Stomach (tissue), 9 donors: ENCODE data around the gene PGD. TPM values are rescaled to one million over a fixed set of nuclear protein-coding genes. Genes with fewer than 3 reads are reported as not detected.

Experiments
- DNase-seq, 2 donors: peaks; one replicate each; pipeline versions ENCODE4 v3.0.0 to v3.0.0-alpha.2; 2013 to 2019
- H3K27ac ChIP-seq, 5 donors: fragments of 200-600 bp in 4 of 5; sonication (generic) in 4 of 5; one replicate each; pipeline ENCODE4 v1.5.1; 2013 to 2019; ENCODE audit warnings: mild to moderate bottlenecking in 1 of 5, moderate library complexity in 1 of 5
- H3K27me3 ChIP-seq, 3 donors: fragments of 200-600 bp; sonication (generic); one replicate each; pipeline ENCODE4 v1.5.1; 2017 to 2019; ENCODE audit warnings: mixed run types in 1 of 3
- H3K36me3 ChIP-seq, 4 donors: fragments of 200-600 bp; sonication (generic); 1 replicate in 3 of 4; 2 replicates in 1 of 4; pipeline ENCODE4 v1.5.1; 2016 to 2019
- H3K4me1 ChIP-seq, 4 donors: fragments of 200-600 bp; sonication (generic); one replicate each; pipeline ENCODE4 v1.5.1; 2016 to 2019
- H3K4me3 ChIP-seq, 4 donors: fragments of 200-600 bp; sonication (generic) in 3 of 4; one replicate each; pipeline ENCODE4 v1.5.1; 2016 to 2019; ENCODE audit warnings: mild to moderate bottlenecking in 1 of 4
- H3K9me3 ChIP-seq, 4 donors: fragments of 200-600 bp; sonication (generic); one replicate each; pipeline ENCODE4 v1.5.1; 2016 to 2019
- CTCF ChIP-seq, 7 experiments: fragments of 450-650 bp in 4 of 7; fragments of 200-600 bp in 3 of 7; sonication (generic) in 3 of 7; IDR thresholded peaks; one replicate each; pipeline ENCODE4 v1.5.1; 2016 to 2019; ENCODE audit warnings: antibody characterized with exemption in 7 of 7, control low read depth in 2 of 7, mild to moderate bottlenecking in 1 of 7
- EP300 ChIP-seq: sonication (generic); formaldehyde crosslinking; IDR thresholded peaks from one replicate; pipeline ENCODE4 v1.6.1; 2017; ENCODE audit warnings: antibody characterized with exemption
- POLR2A ChIP-seq, 4 donors: fragments of 450-650 bp; IDR thresholded peaks; one replicate each; pipeline ENCODE4 v1.6.1; 2016; ENCODE audit warnings: antibody characterized with exemption in 4 of 4, control low read depth in 2 of 4, mild to moderate bottlenecking in 1 of 4, moderate library complexity in 1 of 4
- POLR2AphosphoS5 ChIP-seq, 3 donors: sonication (generic); formaldehyde crosslinking; IDR thresholded peaks; one replicate each; pipeline ENCODE4 v1.6.1; 2016; ENCODE audit warnings: antibody characterized with exemption in 3 of 3
- WGBS, 5 donors: extraction: QIAGEN DNeasy Blood & Tissue Kit in 3 of 5; methylation state at CpG; one replicate each; pipeline versions ENCODE4 v1.1.5 to v1.1.7; 2013 to 2018; 5-methylcytosine and 5-hydroxymethylcytosine counted together
- intact Hi-C: fragments of 100-400 bp; cut with DNase I; formaldehyde crosslinking; loops from one replicate; pipeline ENCODE4 v1.15.1; 2023; ENCODE audit warnings: low total_unique reads
- polyA plus RNA-seq, 3 donors: library from polyadenylated mRNA; stranded (reverse); fragments of 200-250 nt; gene quantifications; one replicate each; pipeline ENCODE4 v1.2.3, GENCODE V29; 2013
- total RNA-seq, 5 donors: library from RNA; depleted of rRNA; stranded (reverse); fragments of >200 nt; gene quantifications; one replicate each; pipeline versions ENCODE4 v1.1.0 to v1.2.3, GENCODE V29; 2014 to 2016
- donor health status: healthy with polysubstance abuse.
- donor health status: Bipolar disorder and iron deficiency.
- donor health status: healthy.

The PGD gene
- total and polyA plus RNA-seq, 8 donors: 25.4 to 227 (median 74.0) TPM

GRCh38 chr1:10457875-10458274, 59.0 kb downstream of the PGD start:
- DNase-seq: no peak
- Histone ChIP-seq H3K4me3 (no peak overlapping the region), H3K36me3 (peaks cover 19 to 49% (median 40%) of the 10 kb centered on the region in 4 donors), H3K27me3 (no peaks in the 10 kb centered on the region), H3K9me3 (no peaks in the 10 kb centered on the region), H3K4me1 (peaks cover 6 to 19% (median 9%) of the 10 kb centered on the region in 4 donors), H3K27ac (no peak overlapping the region)
- WGBS, 5 donors: 69 to 91% (median 85%) methylated on average over 9 of the region's 9 CpGs
- TF ChIP-seq EP300: no peak
- TF ChIP-seq POLR2A (IDR thresholded peaks at IDR 0.05): no peak
- no peak for TF ChIP-seq POLR2AphosphoS5 (IDR thresholded peaks at IDR 0.05)
- no peak for TF ChIP-seq CTCF (IDR thresholded peaks at IDR 0.05)
- intact Hi-C loops: no loop called here

GRCh38 chr1:10459184-10459583, 60.3 kb downstream of the PGD start:
- TF ChIP-seq POLR2AphosphoS5 (IDR thresholded peaks at IDR 0.05) (peak in 1 of 3 donors; percentile 27), POLR2A (IDR thresholded peaks at IDR 0.05) (no peak), CTCF (IDR thresholded peaks at IDR 0.05) (no peak)
- H3K27ac ChIP-seq: peak overlapping the region in 2 of 5 donors; percentile 8 to 17
- H3K4me3 ChIP-seq: no peak overlapping the region
- no peaks in the 10 kb centered on the region for H3K27me3 ChIP-seq
- H3K4me1 ChIP-seq: peaks cover 6 to 19% (median 9%) of the 10 kb centered on the region in 4 donors
- intact Hi-C loops: no loop called here
- peaks cover 30 to 62% (median 53%) of the 10 kb centered on the region in 4 donors for H3K36me3 ChIP-seq
- no peaks in the 10 kb centered on the region for H3K9me3 ChIP-seq
- WGBS, 5 donors: 28 to 50% (median 39%) methylated on average over 3 of the region's 3 CpGs
- peak in 1 of 2 donors; percentile 69 for DNase-seq

GRCh38 chr1:10467078-10467477, 68.2 kb downstream of the PGD start:
- intact Hi-C loops: no loop called here
- Histone ChIP-seq H3K36me3 (peaks cover 55 to 75% (median 74%) of the 10 kb centered on the region in 4 donors), H3K4me1 (peaks cover 10 to 15% (median 13%) of the 10 kb centered on the region in 4 donors), H3K4me3 (no peak overlapping the region), H3K9me3 (no peaks in the 10 kb centered on the region), H3K27ac (no peak overlapping the region), H3K27me3 (no peaks in the 10 kb centered on the region)
- WGBS, 5 donors: 89 to 98% (median 98%) methylated on average over 2 of the region's 2 CpGs
- no peak for TF ChIP-seq POLR2A (IDR thresholded peaks at IDR 0.05)
- no peak for DNase-seq

GRCh38 chr1:10470043-10470442, 71.2 kb downstream of the PGD start:
- WGBS, 5 donors: 95 to 99% (median 97%) methylated on average over 4 of the region's 4 CpGs
- intact Hi-C loops: no loop called here
- H3K4me3 ChIP-seq: no peak overlapping the region
- H3K9me3 ChIP-seq: no peaks in the 10 kb centered on the region
- no peak overlapping the region for H3K27ac ChIP-seq
- no peak for DNase-seq
- no peaks in the 10 kb centered on the region for H3K27me3 ChIP-seq
- peaks cover 27 to 46% (median 44%) of the 10 kb centered on the region in 4 donors for H3K36me3 ChIP-seq
- peaks cover 10 to 33% (median 24%) of the 10 kb centered on the region in 4 donors for H3K4me1 ChIP-seq
- TF ChIP-seq POLR2AphosphoS5 (IDR thresholded peaks at IDR 0.05) (no peak), POLR2A (IDR thresholded peaks at IDR 0.05) (no peak), EP300 (no peak), CTCF (IDR thresholded peaks at IDR 0.05) (no peak)

Other genes starting within 250 kb of the PGD start
- 10 to 100 TPM; 25.8 to 82.2 (median 37.9) TPM for gene KIF1B, start 188.5 kb upstream of the PGD start, total RNA-seq
- gene KIF1B, start 188.5 kb upstream of the PGD start, polyA plus RNA-seq: 1 to 10 TPM; 4.0 to 5.7 (median 4.3) TPM
- gene CENPS, start 31.4 kb downstream of the PGD start, total RNA-seq: 1 to 10 TPM in 3 of 5 donors, not detected in 2; 1.8 to 5.9 (median 2.9) TPM
- 10 to 100 TPM; 14.1 to 29.5 (median 27.1) TPM for gene CENPS, start 31.4 kb downstream of the PGD start, polyA plus RNA-seq
- 1 to 10 TPM in 3 of 5 donors, not detected in 2; 1.5 to 4.0 (median 2.0) TPM for gene CORT, start 51.0 kb downstream of the PGD start, total RNA-seq
- under 1 TPM in 1 of 3 donors, not detected in 2; 0.40 TPM for gene CORT, start 51.0 kb downstream of the PGD start, polyA plus RNA-seq
- gene DFFA, start 73.5 kb downstream of the PGD start, total RNA-seq: 10 to 100 TPM; 10.7 to 22.2 (median 13.0) TPM
- gene DFFA, start 73.5 kb downstream of the PGD start, polyA plus RNA-seq: 10 to 100 TPM; 12.7 to 16.6 (median 13.0) TPM
- 10 to 100 TPM; 12.5 to 26.3 (median 14.7) TPM for gene PEX14, start 75.9 kb downstream of the PGD start, total RNA-seq
- gene PEX14, start 75.9 kb downstream of the PGD start, polyA plus RNA-seq: 10 to 100 TPM in 1 of 3 donors, 1 to 10 TPM in 2; 8.2 to 11.2 (median 9.3) TPM